ENCODE results near the gene BTF3L4. TPM values are rescaled to one million over a fixed set of nuclear protein-coding genes. Genes with fewer than 3 reads are reported as not detected.

The BTF3L4 gene
- total RNA-seq, 1 experiment from 2014 or later, result 123 TPM

GRCh38 chr1:52125736-52126359, 69.8 kb downstream of the BTF3L4 start:
- Histone ChIP-seq H3K9me3 (replicated peaks) (no peaks in the 10 kb centered on the region), H3K4me1 (no peaks in the 10 kb centered on the region), H3K27me3 (peaks cover 4% of the 10 kb centered on the region; the same call in 1 of the 2 replicates), H3K27ac (no peak overlapping the region), H3K4me3 (no peak overlapping the region), H3K36me3 (no peaks in the 10 kb centered on the region)
- DNase-seq, result no peak

- DNase-seq, result peak; percentile 40 to 76
- Histone ChIP-seq H3K27ac (no peak overlapping the region), H3K4me1 (no peaks in the 10 kb centered on the region), H3K36me3 (no peaks in the 10 kb centered on the region), H3K9me3 (replicated peaks) (no peaks in the 10 kb centered on the region), H3K4me3 (no peak overlapping the region), H3K27me3 (peaks cover 4% of the 10 kb centered on the region; the same call in 1 of the 2 replicates)
These were observed 71.4 kb downstream of the BTF3L4 start for GRCh38 chr1:52127181-52128180.

- H3K9me3 ChIP-seq (replicated peaks), result no peaks in the 10 kb centered on the region
- H3K4me3 ChIP-seq, result no peak overlapping the region
- H3K27ac ChIP-seq, result no peak overlapping the region
- peaks cover 6% of the 10 kb centered on the region for H3K4me1 ChIP-seq
- no peaks in the 10 kb centered on the region for H3K27me3 ChIP-seq
- DNase-seq, result peak in 1 of 2 experiments; percentile 13
- no peaks in the 10 kb centered on the region for H3K36me3 ChIP-seq
These were observed 83.9 kb downstream of the BTF3L4 start for GRCh38 chr1:52139817-52140540.

Other genes starting within 250 kb of the BTF3L4 start
- 86.2 and 94.6 TPM in 2 replicates for gene NRDC, start 177.6 kb upstream of the BTF3L4 start, total RNA-seq (2014; rRNA removed; shearing (Covaris generic))
- gene RAB3B, start 65.6 kb upstream of the BTF3L4 start, total RNA-seq (2014; rRNA removed; shearing (Covaris generic)), result 0.61 and 0.67 TPM in 2 replicates
- gene KTI12, start 22.5 kb upstream of the BTF3L4 start, total RNA-seq (2014; rRNA removed; shearing (Covaris generic)), result 14.3 and 15.1 TPM in 2 replicates
- 32.1 and 37.0 TPM in 2 replicates for gene TXNDC12, start 1.1 kb upstream of the BTF3L4 start, total RNA-seq (2014; rRNA removed; shearing (Covaris generic))
- 26.1 and 27.5 TPM in 2 replicates for gene ZFYVE9, start 85.8 kb downstream of the BTF3L4 start, total RNA-seq (2014; rRNA removed; shearing (Covaris generic))

Data from SJCRH30 (cell line).